WERI-Rb-1 (cell line): Measurements from ENCODE around the gene MYH6.

Experiments
- DNase-seq: peaks from one replicate; pipeline ENCODE4 v3.0.0-alpha.2; 2020
- H3K27ac ChIP-seq: fragments of 250-450 bp; sonication (Bioruptor Pico); 2 replicates; pipeline ENCODE4 v1.5.1; 2020; ENCODE audit warnings: mild to moderate bottlenecking, moderate library complexity
- H3K27me3 ChIP-seq: fragments of 250-450 bp; sonication (Bioruptor Pico); 2 replicates; pipeline ENCODE4 v1.5.1; 2021; ENCODE audit warnings: mild to moderate bottlenecking, low read depth, moderate library complexity; ENCODE audit not compliant: insufficient read depth, severe bottlenecking
- H3K36me3 ChIP-seq: fragments of 250-450 bp; sonication (Bioruptor Pico); 2 replicates; pipeline ENCODE4 v1.5.1; 2020; ENCODE audit warnings: mild to moderate bottlenecking, moderate library complexity
- H3K4me3 ChIP-seq: 2 replicates; pipeline ENCODE4 v1.5.1; 2011; ENCODE audit warnings: low read depth, mild to moderate bottlenecking, control low read depth, low read length
- H3K9me3 ChIP-seq: fragments of 250-450 bp; sonication (Bioruptor Pico); 2 replicates; pipeline ENCODE4 v1.5.1; 2021; ENCODE audit warnings: mild to moderate bottlenecking, moderate library complexity; ENCODE audit not compliant: severe bottlenecking
- TF ChIP-seq, protein P1 (sequence below): IDR thresholded peaks from 2 replicates; pipeline ENCODE4 v1.5.1; 2011; ENCODE audit warnings: low read depth, mild to moderate bottlenecking, control low read depth, inconsistent platforms, low read length

Gene MYH6

DNA sequence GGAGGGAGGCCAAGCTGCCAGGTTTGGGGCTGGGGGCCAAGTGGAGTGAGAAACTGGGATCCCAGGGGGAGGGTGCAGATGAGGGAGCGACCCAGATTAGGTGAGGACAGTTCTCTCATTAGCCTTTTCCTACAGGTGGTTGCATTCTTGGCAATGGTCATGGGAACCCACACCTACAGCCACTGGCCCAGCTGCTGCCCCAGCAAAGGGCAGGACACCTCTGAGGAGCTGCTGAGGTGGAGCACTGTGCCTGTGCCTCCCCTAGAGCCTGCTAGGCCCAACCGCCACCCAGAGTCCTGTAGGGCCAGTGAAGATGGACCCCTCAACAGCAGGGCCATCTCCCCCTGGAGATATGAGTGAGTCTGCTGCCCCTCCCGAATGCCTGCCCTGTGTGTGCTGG is 35.0 kb downstream of the MYH6 start:
- DNase-seq = no peak
- Histone ChIP-seq H3K4me3 (no peak overlapping the region), H3K9me3 (no peaks in the 10 kb centered on the region), H3K27ac (no peak overlapping the region), H3K36me3 (no peaks in the 10 kb centered on the region), H3K27me3 (no peaks in the 10 kb centered on the region)
- TF ChIP-seq, protein P1, sequence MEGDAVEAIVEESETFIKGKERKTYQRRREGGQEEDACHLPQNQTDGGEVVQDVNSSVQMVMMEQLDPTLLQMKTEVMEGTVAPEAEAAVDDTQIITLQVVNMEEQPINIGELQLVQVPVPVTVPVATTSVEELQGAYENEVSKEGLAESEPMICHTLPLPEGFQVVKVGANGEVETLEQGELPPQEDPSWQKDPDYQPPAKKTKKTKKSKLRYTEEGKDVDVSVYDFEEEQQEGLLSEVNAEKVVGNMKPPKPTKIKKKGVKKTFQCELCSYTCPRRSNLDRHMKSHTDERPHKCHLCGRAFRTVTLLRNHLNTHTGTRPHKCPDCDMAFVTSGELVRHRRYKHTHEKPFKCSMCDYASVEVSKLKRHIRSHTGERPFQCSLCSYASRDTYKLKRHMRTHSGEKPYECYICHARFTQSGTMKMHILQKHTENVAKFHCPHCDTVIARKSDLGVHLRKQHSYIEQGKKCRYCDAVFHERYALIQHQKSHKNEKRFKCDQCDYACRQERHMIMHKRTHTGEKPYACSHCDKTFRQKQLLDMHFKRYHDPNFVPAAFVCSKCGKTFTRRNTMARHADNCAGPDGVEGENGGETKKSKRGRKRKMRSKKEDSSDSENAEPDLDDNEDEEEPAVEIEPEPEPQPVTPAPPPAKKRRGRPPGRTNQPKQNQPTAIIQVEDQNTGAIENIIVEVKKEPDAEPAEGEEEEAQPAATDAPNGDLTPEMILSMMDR = no peak

DNA sequence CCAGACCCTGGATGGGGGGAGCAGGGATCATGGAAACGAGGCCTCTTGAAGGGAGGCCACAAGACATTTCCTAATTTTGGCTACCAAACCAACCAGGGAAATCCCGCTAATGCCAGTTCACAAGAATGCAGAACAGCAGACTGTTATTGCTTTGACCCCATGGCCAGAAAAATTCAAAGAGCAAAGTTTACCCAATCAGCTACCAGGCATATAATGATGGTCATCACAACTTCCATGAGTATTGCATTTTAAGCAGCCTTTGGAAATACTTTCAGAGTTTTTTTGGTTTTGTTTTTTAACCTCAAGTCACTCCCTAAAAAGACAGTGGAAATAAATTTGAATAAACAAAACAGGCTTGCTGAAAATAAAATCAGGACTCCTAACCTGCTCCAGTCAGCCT is 35.6 kb downstream of the MYH6 start, which contains the start of gene IL25:
Gene IL25 (plus strand): TSS at position 301 of the 400 bp plus-strand sequence.
- TF ChIP-seq, protein P1 = no peak
- H3K36me3 ChIP-seq = no peaks in the 10 kb centered on the region
- H3K27ac ChIP-seq = no peak within 1 kb of the TSS
- DNase-seq = no peak
- H3K9me3 ChIP-seq = no peaks in the 10 kb centered on the region
- H3K4me3 ChIP-seq = no peak within 1 kb of the TSS
- no peaks in the 10 kb centered on the region for H3K27me3 ChIP-seq

DNA sequence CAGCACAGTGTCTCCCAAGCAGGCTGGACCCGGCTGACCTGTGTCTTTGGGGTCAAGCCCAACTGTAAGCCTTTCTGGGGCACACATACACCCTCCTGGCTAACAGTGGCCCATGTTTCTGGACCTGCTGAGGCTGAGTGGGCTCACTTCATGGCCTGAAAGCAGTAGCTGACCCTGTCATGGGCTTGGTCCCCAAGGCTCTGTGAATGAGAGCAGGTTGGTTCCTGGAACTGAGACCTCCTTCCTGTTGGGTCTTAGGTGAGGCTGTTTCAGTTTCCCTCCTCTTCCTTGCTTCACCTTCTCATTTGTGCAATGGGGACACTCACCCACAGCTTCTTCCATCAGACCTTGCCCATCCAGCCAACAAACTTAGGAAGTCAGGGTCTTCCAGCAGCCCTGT is 36.2 kb downstream of the MYH6 start:
- TF ChIP-seq, protein P1 = no peak
- no peaks in the 10 kb centered on the region for H3K9me3 ChIP-seq
- no peaks in the 10 kb centered on the region for H3K27me3 ChIP-seq
- H3K4me3 ChIP-seq = no peak overlapping the region
- no peak for DNase-seq
- H3K27ac ChIP-seq = no peak overlapping the region
- no peaks in the 10 kb centered on the region for H3K36me3 ChIP-seq

DNA sequence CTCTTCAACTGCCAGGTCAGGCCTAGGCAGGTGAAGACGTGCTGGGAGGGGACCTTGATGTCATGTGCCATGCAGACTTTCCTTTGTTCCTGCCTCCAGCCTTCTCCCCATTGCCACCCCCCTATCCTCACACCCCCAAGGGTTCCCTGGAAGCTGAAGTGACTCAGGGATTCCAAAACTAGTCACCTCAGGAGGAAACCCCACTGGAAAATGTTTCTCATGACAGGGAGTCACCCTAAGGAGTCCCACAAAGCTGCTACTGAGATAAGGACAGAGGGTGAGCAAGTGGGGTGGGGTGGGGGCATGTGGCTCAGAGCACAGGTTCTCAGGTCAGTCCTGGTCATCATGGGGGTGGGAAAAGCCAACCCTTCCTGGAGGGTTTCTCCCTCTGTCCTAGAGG is 37.9 kb downstream of the MYH6 start:
- H3K27me3 ChIP-seq = no peaks in the 10 kb centered on the region
- no peak overlapping the region for H3K27ac ChIP-seq
- H3K9me3 ChIP-seq = no peaks in the 10 kb centered on the region
- TF ChIP-seq, protein P1 = no peak
- H3K4me3 ChIP-seq = no peak overlapping the region
- DNase-seq = no peak
- H3K36me3 ChIP-seq = peaks cover 6% of the 10 kb centered on the region; the same call in 1 of the 2 replicates

DNA sequence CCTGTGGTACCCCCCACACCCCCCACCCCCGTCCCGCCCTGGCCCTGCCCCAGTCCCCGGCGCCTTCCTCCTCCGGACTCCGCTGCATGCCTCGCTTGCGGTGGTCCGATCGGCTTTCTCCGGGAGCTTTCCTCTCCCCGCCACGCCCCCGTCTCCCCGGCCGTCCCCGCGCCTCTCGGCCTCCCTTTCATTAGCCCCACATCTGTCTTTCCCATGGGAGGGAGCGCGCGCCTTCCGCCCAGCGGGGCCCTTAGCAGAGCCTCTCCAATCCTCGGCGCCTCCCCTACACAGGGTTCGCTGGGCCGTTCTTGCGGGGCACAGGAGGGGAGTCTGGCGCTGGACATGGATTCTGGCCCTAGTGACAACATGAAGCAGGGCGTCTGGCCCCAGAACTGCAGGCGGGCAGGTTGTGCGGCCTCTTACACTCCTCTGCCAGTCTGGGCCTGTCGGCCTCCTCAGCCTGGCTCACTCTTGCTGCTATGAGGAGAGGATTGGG is 41.6 kb downstream of the MYH6 start:
- peak; percentile 96 for DNase-seq

More for the DNA sequence above, 41.6 kb downstream of the MYH6 start:
- Histone ChIP-seq H3K4me3 (peak overlapping the region; percentile 79), H3K36me3 (peaks cover 22% of the 10 kb centered on the region), H3K27ac (peak overlapping the region; percentile 99), H3K9me3 (no peaks in the 10 kb centered on the region), H3K27me3 (no peaks in the 10 kb centered on the region)
- TF ChIP-seq, protein P1 = no peak
